ENCODE results near the gene ZDHHC22.
"Not testable (repeated sequence)": the region's sequence is repeated elsewhere in the genome, so short reads cannot be mapped to it uniquely, and the experiment has no call there.

The ZDHHC22 gene

DNA sequence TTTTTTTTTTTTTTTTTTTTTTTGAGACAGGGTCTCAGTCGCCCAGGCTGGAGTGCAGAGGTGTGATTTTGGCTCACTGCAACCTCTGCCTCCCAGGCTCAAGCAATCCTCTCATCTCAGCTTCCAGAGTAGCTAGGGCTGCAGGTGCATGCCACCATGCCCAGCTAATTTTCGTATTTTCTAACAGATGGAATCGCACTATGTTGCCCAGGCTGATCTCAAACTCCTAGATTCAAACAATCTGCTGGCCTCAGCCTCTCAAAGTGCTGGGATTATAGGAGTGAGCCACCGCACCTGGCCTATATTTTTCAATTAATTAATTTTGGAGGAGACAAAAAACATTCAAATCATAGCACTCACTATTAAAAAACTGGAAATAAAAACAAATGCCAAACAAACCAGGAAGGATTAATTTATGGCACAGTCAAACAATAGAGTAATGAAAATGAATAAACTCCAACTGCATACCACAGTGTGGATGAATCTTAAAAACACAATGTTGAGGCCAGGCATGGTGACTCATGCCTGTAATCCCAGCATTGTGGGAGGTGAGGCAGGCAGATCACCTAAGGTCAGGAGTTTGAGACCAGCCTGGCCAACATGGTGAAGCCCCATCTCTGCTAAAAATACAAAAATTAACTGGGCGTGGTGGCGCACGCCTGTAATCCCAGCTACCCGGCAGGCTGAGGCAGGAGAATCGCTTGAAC is 32.5 kb upstream of the ZDHHC22 start:
- peaks cover 16% of the 10 kb centered on the region for H3K27me3 Mint-ChIP-seq (ENCODE audit: low read depth)
- not testable (repeated sequence) for H3K4me3 Mint-ChIP-seq; H3K4me1 Mint-ChIP-seq (ENCODE audit: low read depth); H3K27ac Mint-ChIP-seq; H3K9me3 Mint-ChIP-seq; H3K36me3 Mint-ChIP-seq (ENCODE audit: low read depth)

DNA sequence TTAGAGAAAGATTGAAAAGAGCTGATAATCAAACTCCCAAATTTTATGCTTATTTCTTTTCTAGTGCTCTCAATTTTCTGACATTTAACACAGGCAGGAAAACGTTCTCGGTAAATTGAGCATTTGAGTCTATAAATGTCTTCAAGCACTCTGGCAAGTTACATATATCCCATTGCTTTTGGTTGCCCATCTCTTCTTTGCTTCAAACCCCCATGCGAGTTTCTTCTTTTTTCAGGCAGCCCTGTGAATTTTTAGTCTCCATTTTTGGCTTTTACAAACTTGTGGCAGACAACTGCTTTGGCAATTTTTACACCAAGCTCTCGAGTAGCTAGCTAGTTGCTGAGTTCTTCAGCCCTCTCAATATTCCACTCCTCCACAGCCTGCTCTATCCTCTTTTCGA is 31.3 kb upstream of the ZDHHC22 start:
- no peak overlapping the region for H3K4me3 Mint-ChIP-seq
- no peak overlapping the region for H3K27ac Mint-ChIP-seq
- no peaks in the 10 kb centered on the region for H3K36me3 Mint-ChIP-seq (ENCODE audit: low read depth)
- peaks cover 13% of the 10 kb centered on the region for H3K27me3 Mint-ChIP-seq (ENCODE audit: low read depth)
- no peaks in the 10 kb centered on the region for H3K4me1 Mint-ChIP-seq (ENCODE audit: low read depth)
- peaks cover 9% of the 10 kb centered on the region for H3K9me3 Mint-ChIP-seq

DNA sequence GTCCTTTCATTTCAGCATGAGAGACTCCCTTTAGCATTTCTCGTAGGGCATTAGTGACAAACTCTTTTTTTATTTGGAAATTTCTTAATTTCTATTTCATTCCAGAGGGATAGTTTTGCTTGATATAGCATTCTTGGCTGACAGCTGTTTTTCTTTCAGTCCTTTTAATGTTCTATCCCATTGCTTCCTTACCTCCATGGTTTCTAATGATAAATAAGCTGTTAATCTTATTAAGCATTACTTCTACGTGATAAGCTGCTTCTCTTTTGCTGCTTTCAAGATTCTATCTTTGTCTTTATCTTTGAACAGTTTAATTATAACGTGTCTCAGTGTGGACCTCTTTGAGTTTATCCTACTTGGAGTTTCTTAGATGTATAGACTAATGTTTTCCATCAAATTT is 28.5 kb upstream of the ZDHHC22 start:
- Mint-ChIP-seq H3K4me3 (no peak overlapping the region), H3K9me3 (peaks cover 9% of the 10 kb centered on the region), H3K36me3 (ENCODE audit: low read depth) (no peaks in the 10 kb centered on the region), H3K27me3 (ENCODE audit: low read depth) (peaks cover 14% of the 10 kb centered on the region), H3K27ac (no peak overlapping the region), H3K4me1 (ENCODE audit: low read depth) (no peaks in the 10 kb centered on the region)

DNA sequence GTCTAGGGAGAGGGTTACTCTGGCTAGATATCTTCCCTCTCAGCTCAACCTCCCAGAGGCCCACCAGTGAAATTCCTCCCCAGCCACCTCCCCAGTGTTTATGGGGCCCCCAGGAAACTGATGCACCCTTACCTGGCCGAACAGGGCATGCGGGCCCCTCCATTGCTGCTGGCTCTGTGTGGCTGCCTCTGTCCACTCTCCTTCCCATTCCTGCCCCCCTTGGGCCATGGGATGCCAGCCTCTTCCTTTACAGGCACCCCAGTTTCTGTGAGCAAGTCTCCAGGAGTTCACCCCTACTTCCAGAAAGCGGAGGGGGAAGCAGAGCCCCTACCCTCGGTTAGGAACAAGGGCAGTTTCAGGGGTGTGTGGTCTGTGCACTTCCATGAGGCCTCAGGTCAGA is 19.4 kb upstream of the ZDHHC22 start:
- Mint-ChIP-seq H3K36me3 (ENCODE audit: low read depth) (no peaks in the 10 kb centered on the region), H3K27ac (no peak overlapping the region), H3K4me3 (no peak overlapping the region), H3K9me3 (no peaks in the 10 kb centered on the region), H3K27me3 (ENCODE audit: low read depth) (peaks cover 33% of the 10 kb centered on the region), H3K4me1 (ENCODE audit: low read depth) (no peaks in the 10 kb centered on the region)

DNA sequence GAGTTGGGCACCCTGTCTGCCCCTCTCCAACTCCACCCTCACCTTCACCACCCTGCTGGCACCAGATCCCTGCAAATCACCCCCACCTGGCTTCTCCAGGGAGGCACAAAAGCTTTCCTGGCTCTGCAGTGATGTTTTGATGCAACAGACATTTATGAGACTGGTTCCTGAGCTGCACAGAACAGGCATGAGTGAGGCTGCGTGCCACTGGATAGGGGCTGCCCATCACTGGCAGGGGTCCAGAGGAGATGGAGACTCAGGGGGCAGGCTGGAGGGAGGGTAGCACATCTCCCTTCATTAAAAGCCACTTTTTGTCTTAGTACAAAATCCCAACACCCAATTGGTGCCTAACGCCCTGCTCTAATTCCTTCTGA is 17.3 kb upstream of the ZDHHC22 start:
- H3K27ac Mint-ChIP-seq: no peak overlapping the region
- peaks cover 46% of the 10 kb centered on the region for H3K27me3 Mint-ChIP-seq (ENCODE audit: low read depth)
- no peaks in the 10 kb centered on the region for H3K36me3 Mint-ChIP-seq (ENCODE audit: low read depth)
- H3K4me3 Mint-ChIP-seq: no peak overlapping the region
- H3K4me1 Mint-ChIP-seq (ENCODE audit: low read depth): no peaks in the 10 kb centered on the region
- H3K9me3 Mint-ChIP-seq: no peaks in the 10 kb centered on the region

DNA sequence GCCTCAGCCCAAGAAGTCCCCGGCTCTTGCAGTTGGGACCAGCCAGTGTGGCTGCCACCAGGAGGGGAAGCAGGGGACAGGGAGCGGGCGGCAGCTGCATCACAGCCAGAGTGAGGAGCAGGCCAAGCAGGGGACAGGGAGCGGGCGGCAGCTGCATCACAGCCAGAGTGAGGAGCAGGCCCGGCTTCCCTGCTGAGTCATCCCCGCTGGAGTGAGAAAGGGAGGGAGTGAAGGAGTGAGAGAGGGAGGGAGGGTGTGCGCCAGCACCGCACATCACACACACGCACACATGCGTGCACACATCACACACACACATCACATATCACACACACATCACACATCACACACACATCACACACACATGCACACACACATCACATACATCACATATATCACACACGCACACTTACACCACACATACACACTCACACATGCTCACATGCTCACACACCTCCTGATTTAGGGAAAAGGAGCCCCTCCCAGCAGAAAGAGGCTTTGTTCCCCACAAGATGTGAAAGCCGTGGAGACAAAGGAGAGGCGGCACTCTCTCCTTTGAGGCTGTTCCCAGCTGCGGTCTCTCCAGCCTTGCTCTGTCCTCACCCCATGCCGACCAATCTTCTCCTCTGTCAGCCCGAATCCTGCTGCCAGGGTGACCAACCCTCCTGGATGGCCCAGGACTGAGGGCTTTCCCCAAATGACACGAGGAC is 16.7 kb upstream of the ZDHHC22 start:
- Mint-ChIP-seq H3K36me3 (ENCODE audit: low read depth) (no peaks in the 10 kb centered on the region), H3K27me3 (ENCODE audit: low read depth) (peaks cover 48% of the 10 kb centered on the region), H3K27ac (no peak overlapping the region), H3K9me3 (no peaks in the 10 kb centered on the region), H3K4me1 (ENCODE audit: low read depth) (no peaks in the 10 kb centered on the region), H3K4me3 (no peak overlapping the region)

DNA sequence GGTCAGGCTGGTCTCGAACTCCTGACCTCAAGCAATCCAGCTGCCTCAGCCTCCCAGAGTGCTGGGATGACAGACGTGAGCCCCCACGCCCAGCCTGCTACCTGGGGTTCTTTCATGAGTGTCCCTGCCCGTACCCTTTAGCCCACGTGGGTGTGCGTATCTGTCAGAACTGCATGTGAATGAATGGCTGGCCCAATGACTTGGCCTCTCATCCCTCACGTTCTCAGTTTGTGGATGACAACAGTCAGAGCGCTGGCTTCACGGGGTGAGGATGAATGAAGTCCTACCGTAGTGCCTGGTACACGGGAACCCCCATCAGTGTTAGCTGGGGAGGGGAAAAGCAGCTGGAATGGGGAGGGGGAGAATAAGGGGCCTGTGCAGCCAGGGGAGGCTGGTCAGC is 16.1 kb upstream of the ZDHHC22 start:
- Mint-ChIP-seq H3K27me3 (ENCODE audit: low read depth) (peaks cover 53% of the 10 kb centered on the region), H3K27ac (no peak overlapping the region), H3K4me1 (ENCODE audit: low read depth) (no peaks in the 10 kb centered on the region), H3K4me3 (no peak overlapping the region), H3K9me3 (no peaks in the 10 kb centered on the region), H3K36me3 (ENCODE audit: low read depth) (no peaks in the 10 kb centered on the region)

DNA sequence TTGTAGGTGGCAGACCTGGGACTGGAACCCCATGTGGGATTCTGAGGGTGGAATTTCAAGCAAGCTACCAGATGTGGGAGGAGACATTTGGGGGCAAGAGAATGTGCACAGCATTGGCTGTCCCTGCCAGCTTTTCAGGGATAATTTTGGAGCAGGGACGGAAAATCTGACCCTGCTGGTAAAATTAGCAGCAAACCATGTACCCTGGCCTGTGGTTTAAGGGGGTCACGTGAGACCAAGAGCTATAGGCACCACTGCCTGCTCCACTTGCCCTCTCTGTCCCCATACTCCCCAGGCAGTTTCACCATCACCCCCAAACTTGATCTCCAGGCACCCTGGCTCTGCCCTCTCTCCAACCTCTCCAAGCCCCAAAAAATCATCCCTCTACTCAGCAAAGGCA is 13.5 kb upstream of the ZDHHC22 start:
- H3K27me3 Mint-ChIP-seq (ENCODE audit: low read depth): peaks cover 44% of the 10 kb centered on the region
- H3K36me3 Mint-ChIP-seq (ENCODE audit: low read depth): no peaks in the 10 kb centered on the region
- no peak overlapping the region for H3K27ac Mint-ChIP-seq
- H3K9me3 Mint-ChIP-seq: no peaks in the 10 kb centered on the region
- H3K4me1 Mint-ChIP-seq (ENCODE audit: low read depth): no peaks in the 10 kb centered on the region
- H3K4me3 Mint-ChIP-seq: no peak overlapping the region

DNA sequence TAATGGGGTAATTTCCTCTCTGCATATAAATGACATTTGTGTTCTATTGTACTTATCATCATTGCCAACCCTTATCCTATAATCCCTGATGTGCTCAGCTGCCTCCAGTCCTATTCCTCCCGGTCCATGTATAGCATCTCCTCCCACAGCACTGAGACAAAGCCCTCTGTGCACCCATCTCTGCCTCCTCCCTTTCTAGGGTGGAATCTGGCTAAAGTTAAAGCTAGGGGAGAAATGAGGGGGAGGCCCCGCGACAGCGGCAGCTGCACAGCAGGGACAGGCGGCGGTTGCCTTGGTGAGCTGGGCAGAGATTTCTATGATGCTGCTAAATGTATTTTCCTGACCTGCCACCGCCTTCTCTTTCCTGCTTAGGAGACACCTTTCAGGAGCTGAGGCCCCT is 12.8 kb upstream of the ZDHHC22 start:
- no peaks in the 10 kb centered on the region for H3K4me1 Mint-ChIP-seq (ENCODE audit: low read depth)
- H3K27me3 Mint-ChIP-seq (ENCODE audit: low read depth): peaks cover 45% of the 10 kb centered on the region
- no peak overlapping the region for H3K4me3 Mint-ChIP-seq
- no peaks in the 10 kb centered on the region for H3K9me3 Mint-ChIP-seq
- H3K36me3 Mint-ChIP-seq (ENCODE audit: low read depth): no peaks in the 10 kb centered on the region
- H3K27ac Mint-ChIP-seq: no peak overlapping the region

DNA sequence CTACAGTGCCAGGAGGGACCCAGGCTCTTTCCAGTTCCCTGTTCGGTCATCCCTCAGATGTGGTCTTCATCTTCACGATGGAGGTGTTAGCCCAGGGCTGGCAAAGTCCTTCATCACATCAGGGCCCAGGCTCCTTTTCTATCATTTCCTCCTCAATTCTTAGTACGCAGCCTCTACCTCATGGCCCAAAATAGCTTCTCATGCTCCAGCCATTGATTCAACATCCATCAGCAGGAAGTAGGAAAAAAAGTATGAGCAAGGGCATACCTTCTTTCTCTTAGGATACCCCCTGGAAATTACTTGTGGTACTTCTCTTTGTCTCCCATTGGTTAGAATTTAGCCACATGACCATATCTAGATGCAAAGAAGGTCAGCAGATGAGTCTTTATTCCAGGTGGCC is 12.2 kb upstream of the ZDHHC22 start:
- Mint-ChIP-seq H3K36me3 (ENCODE audit: low read depth) (no peaks in the 10 kb centered on the region), H3K27ac (no peak overlapping the region), H3K4me1 (ENCODE audit: low read depth) (no peaks in the 10 kb centered on the region), H3K27me3 (ENCODE audit: low read depth) (peaks cover 41% of the 10 kb centered on the region), H3K4me3 (no peak overlapping the region), H3K9me3 (no peaks in the 10 kb centered on the region)

DNA sequence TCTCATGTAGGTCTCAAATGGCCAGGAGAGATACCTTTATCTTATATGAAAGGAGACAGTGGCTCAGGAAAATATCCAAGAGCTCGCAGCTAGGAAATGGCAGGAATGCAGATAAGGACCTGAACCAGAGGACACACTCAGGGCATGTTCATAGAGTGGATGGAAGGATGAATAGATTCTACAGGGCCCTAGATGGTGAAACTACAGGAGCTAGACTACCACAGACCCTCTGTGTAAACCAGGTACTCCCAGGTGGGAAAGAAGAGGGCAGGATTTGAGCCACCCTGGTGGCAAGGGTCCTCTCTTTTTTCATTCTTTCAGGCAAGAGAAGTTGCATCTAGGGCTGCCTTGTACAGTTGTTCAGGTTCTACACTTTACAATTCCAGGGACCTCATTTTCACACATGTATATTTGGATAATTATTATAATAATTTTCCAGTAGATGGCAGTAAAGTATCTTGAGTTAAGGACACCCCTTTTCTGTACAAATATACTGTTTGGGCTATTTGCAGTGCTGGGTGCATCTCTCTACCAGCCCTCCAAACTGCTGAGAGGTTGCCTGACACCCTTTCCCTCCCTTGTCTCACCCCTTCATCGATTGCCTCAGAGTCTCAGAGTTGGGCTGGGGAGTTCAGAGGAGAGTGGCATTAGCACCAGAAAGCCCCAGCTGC is 10.5 kb upstream of the ZDHHC22 start:
- Mint-ChIP-seq H3K9me3 (no peaks in the 10 kb centered on the region), H3K4me1 (ENCODE audit: low read depth) (no peaks in the 10 kb centered on the region), H3K27ac (no peak overlapping the region), H3K27me3 (ENCODE audit: low read depth) (peaks cover 35% of the 10 kb centered on the region), H3K4me3 (no peak overlapping the region), H3K36me3 (ENCODE audit: low read depth) (no peaks in the 10 kb centered on the region)

DNA sequence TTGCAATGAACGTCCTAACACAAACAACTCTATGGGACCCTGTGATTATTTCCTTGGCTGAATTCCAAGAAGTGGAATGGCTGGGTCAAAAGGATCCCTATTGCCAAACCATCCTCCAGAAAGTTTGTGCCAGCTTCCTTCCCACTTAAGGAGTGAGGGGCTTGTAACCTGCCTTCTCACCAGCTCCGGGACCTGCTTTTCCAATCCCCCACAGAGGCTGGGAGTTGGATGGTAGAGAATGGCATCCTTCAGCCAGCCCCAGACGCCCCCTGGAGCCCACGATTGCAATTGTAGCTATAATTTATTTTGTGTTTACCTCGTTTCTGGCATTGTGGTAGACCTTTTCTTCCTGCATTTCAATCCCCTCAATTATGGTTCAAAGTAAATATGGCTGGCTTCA is 9.7 kb upstream of the ZDHHC22 start:
- no peaks in the 10 kb centered on the region for H3K9me3 Mint-ChIP-seq
- H3K27me3 Mint-ChIP-seq (ENCODE audit: low read depth): peaks cover 43% of the 10 kb centered on the region
- H3K36me3 Mint-ChIP-seq (ENCODE audit: low read depth): no peaks in the 10 kb centered on the region
- H3K27ac Mint-ChIP-seq: no peak overlapping the region
- H3K4me3 Mint-ChIP-seq: no peak overlapping the region
- no peaks in the 10 kb centered on the region for H3K4me1 Mint-ChIP-seq (ENCODE audit: low read depth)

DNA sequence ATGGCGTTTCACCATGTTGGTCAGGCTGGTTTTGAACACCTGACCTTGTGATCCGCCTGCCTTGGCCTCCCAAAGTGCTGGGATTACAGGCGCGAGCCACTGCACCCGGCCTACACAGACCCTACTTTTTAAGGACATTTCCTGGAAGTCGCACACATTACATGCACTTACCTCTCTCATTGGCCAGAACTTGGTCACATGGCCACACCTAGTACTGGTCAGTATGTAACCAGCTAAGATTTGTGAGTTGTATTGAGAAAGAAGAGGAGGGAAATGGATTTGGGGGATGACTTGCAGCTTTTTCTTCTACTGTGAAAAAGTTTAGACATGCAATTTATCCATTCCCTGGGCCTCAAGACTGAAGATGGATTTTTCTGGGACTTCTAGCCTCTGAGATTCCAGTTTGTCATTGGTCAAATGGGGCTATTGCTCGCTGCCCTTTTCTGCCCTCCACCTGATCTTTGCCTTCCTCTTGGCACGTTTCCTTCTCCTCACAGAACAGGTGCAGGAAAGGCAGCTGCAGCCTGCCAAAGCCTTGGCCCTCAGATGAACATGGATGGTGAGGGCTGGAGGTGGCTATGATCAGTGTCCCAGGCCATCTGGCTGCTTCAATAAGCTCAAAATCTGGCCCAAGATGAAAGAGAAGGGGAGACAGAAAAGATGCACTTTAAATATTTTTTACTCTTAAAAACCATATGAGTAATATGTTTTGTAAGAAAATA is 7.1 kb upstream of the ZDHHC22 start:
- Mint-ChIP-seq H3K4me1 (ENCODE audit: low read depth) (no peaks in the 10 kb centered on the region), H3K27me3 (ENCODE audit: low read depth) (peaks cover 47% of the 10 kb centered on the region), H3K9me3 (no peaks in the 10 kb centered on the region), H3K36me3 (ENCODE audit: low read depth) (no peaks in the 10 kb centered on the region), H3K27ac (no peak overlapping the region), H3K4me3 (no peak overlapping the region)

DNA sequence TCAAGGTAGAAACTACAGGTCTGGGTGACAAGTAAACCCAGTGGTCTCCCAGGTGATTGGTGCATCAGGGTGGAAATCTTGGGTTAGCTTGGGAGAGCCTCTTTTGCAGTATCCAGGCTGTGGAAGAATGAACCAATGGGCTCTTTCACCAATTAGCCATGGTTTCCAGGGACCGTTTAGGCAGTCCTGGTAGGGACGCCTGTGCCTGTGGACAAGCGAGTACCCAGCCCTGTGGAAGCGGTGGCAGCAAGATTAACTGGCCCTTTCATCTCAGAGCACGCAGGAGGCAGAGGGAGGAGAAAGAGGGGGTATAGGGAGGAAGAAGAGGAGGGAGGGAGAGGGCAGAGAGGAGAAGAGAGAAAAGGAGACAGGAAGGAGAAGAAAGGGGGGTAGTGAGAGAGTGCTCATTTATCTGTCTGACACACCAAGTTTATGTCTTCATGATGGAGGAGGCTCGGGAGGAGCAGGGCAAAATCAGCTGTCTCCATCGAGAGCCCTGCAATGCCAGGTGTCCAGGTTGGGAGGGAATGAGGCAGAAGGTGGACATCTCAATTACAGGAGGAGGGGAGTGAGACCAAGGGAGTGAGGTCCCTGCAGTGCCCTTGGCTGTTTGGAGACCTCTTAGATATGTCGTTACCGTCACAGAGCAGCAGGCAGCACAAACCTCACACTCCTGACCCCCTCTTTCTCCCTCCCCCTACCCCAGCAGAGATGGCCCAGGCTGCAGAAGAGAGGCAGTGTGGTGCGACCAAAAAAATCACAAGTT is 4.6 kb upstream of the ZDHHC22 start:
- Mint-ChIP-seq H3K27me3 (ENCODE audit: low read depth) (peaks cover 58% of the 10 kb centered on the region), H3K4me1 (ENCODE audit: low read depth) (no peaks in the 10 kb centered on the region), H3K36me3 (ENCODE audit: low read depth) (no peaks in the 10 kb centered on the region)

More for the DNA sequence above, 4.6 kb upstream of the ZDHHC22 start:
- Mint-ChIP-seq H3K4me3 (no peak overlapping the region), H3K27ac (no peak overlapping the region), H3K9me3 (no peaks in the 10 kb centered on the region)
